LNCaP clone FGC (cell line): Measurements from ENCODE around the gene PADI1.

Source experiments
- DNase-seq: peaks from one replicate; pipeline ENCODE4 v3.0.0-alpha.2; 2011; ENCODE audit warnings: low read depth
- H3K4me3 ChIP-seq: 2 replicates; pipeline ENCODE4 v1.5.1; 2011; ENCODE audit warnings: mild to moderate bottlenecking, low read depth, low read length, control low read depth
- CTCF ChIP-seq: IDR thresholded peaks from 2 replicates; pipeline ENCODE4 v1.5.1; 2012; ENCODE audit warnings: mild to moderate bottlenecking; ENCODE audit not compliant: control insufficient read depth, insufficient read depth; ENCODE audit errors: extremely low read depth

Gene PADI1

GRCh38 chr1:17276568-17276967 lies 71.6 kb downstream of the PADI1 start:
- no peak for TF ChIP-seq CTCF
- H3K4me3 ChIP-seq = no peak overlapping the region
- no peak for DNase-seq

GRCh38 chr1:17277511-17278159 lies 72.7 kb downstream of the PADI1 start:
- no peak overlapping the region for H3K4me3 ChIP-seq
- TF ChIP-seq CTCF = no peak
- DNase-seq = no peak

GRCh38 chr1:17278996-17279830 lies 74.3 kb downstream of the PADI1 start:
- no peak for TF ChIP-seq CTCF
- no peak for DNase-seq
- no peak overlapping the region for H3K4me3 ChIP-seq

GRCh38 chr1:17280436-17280835 lies 75.5 kb downstream of the PADI1 start:
- H3K4me3 ChIP-seq = no peak overlapping the region
- no peak for DNase-seq
- TF ChIP-seq CTCF = no peak

- TF ChIP-seq CTCF = no peak
- H3K4me3 ChIP-seq = no peak overlapping the region
- no peak for DNase-seq
Measured at GRCh38 chr1:17280894-17281293, 76.0 kb downstream of the PADI1 start.

GRCh38 chr1:17281775-17282181 lies 76.8 kb downstream of the PADI1 start:
- no peak for DNase-seq
- H3K4me3 ChIP-seq = no peak overlapping the region
- no peak for TF ChIP-seq CTCF
